Liver (tissue), 9 donors: ENCODE data around the gene DACH1. TPM values are rescaled to one million over a fixed set of nuclear protein-coding genes. Genes with fewer than 3 reads are reported as not detected.

ENCODE experiments used
- DNase-seq: peaks from one replicate; pipeline ENCODE4 v3.0.0-alpha.2; 2017; ENCODE audit warnings: low spot score
- H3K27ac ChIP-seq, 2 donors: one replicate each; pipeline ENCODE4 v1.7.0; 2013; ENCODE audit warnings: inconsistent platforms in 2 of 2, low read length in 2 of 2, control low read depth in 1 of 2, low read depth in 1 of 2, mild to moderate bottlenecking in 1 of 2
- H3K27me3 ChIP-seq, 4 donors: one replicate each; pipeline versions ENCODE4 v1.6.1 to v1.7.0; 2013; ENCODE audit warnings: low read length in 3 of 4, inconsistent platforms in 1 of 4, mild to moderate bottlenecking in 1 of 4, moderate library complexity in 1 of 4; ENCODE audit not compliant: control insufficient read depth in 4 of 4, insufficient read depth in 4 of 4
- H3K36me3 ChIP-seq, 4 donors: one replicate each; pipeline versions ENCODE4 v1.6.1 to v1.7.0; 2013; ENCODE audit warnings: low read length in 3 of 4, mild to moderate bottlenecking in 3 of 4, low read depth in 1 of 4, moderate library complexity in 1 of 4; ENCODE audit not compliant: control insufficient read depth in 4 of 4, insufficient read depth in 3 of 4
- H3K4me1 ChIP-seq, 4 donors: one replicate each; pipeline versions ENCODE4 v1.6.1 to v1.7.0; 2013; ENCODE audit warnings: low read length in 3 of 4, mild to moderate bottlenecking in 3 of 4, moderate library complexity in 1 of 4; ENCODE audit not compliant: control insufficient read depth in 4 of 4, insufficient read depth in 4 of 4
- H3K4me3 ChIP-seq, 3 donors: one replicate each; pipeline versions ENCODE4 v1.6.1 to v1.7.0; 2013; ENCODE audit warnings: low read length in 3 of 3, control low read depth in 1 of 3, low read depth in 1 of 3, mild to moderate bottlenecking in 1 of 3
- H3K9ac ChIP-seq, 2 donors: one replicate each; pipeline ENCODE4 v1.7.0; 2013; ENCODE audit warnings: low read length in 2 of 2, mild to moderate bottlenecking in 2 of 2, moderate library complexity in 2 of 2, control low read depth in 1 of 2, low read depth in 1 of 2
- H3K9me3 ChIP-seq, 4 donors: one replicate each; pipeline versions ENCODE4 v1.6.1 to v1.7.0; 2013; ENCODE audit warnings: low read length in 3 of 4; ENCODE audit not compliant: control insufficient read depth in 4 of 4
- EGR1 ChIP-seq, 2 donors: IDR thresholded peaks; 2 replicates each; pipeline ENCODE4 v1.6.1; 2016 to 2018; ENCODE audit warnings: antibody characterized with exemption in 2 of 2, low read depth in 2 of 2
- FOXA1 ChIP-seq: IDR thresholded peaks from 2 replicates; pipeline ENCODE4 v1.6.1; 2016; ENCODE audit warnings: antibody characterized with exemption
- FOXA2 ChIP-seq: IDR thresholded peaks from 2 replicates; pipeline ENCODE4 v1.6.1; 2016; ENCODE audit warnings: antibody characterized with exemption
- GABPA ChIP-seq, 2 donors: IDR thresholded peaks in 1 of 2; conservative IDR thresholded peaks in 1 of 2; 2 replicates each; pipeline ENCODE4 v1.6.1; 2016; ENCODE audit warnings: antibody characterized with exemption in 2 of 2, mild to moderate bottlenecking in 1 of 2, moderate library complexity in 1 of 2
- JUND ChIP-seq, 2 donors: IDR thresholded peaks; 2 replicates each; pipeline ENCODE4 v1.6.1; 2016; ENCODE audit warnings: antibody characterized with exemption in 2 of 2
- NR2F2 ChIP-seq: IDR thresholded peaks from 2 replicates; pipeline ENCODE4 v1.6.1; 2016; ENCODE audit warnings: antibody characterized with exemption
- RAD21 ChIP-seq, 2 donors: IDR thresholded peaks; 2 replicates each; pipeline ENCODE4 v1.6.1; 2016; ENCODE audit warnings: antibody characterized with exemption in 2 of 2, mild to moderate bottlenecking in 2 of 2
- RXRA ChIP-seq, 2 donors: IDR thresholded peaks; 2 replicates each; pipeline ENCODE4 v1.6.1; 2017 to 2018; ENCODE audit warnings: antibody characterized with exemption in 2 of 2, mild to moderate bottlenecking in 1 of 2
- SP1 ChIP-seq: IDR thresholded peaks from 2 replicates; pipeline ENCODE4 v1.6.1; 2018; ENCODE audit warnings: antibody characterized with exemption, mild to moderate bottlenecking
- TAF1 ChIP-seq: conservative IDR thresholded peaks from 2 replicates; pipeline ENCODE4 v1.6.1; 2016; ENCODE audit warnings: antibody characterized with exemption, mild to moderate bottlenecking
- YY1 ChIP-seq: IDR thresholded peaks from 2 replicates; pipeline ENCODE4 v1.6.1; 2016; ENCODE audit warnings: antibody characterized with exemption, mild to moderate bottlenecking
- WGBS: extraction: QIAGEN DNeasy Blood & Tissue Kit; methylation state at CpG from one replicate; pipeline ENCODE4 v1.1.7; 2013; 5-methylcytosine and 5-hydroxymethylcytosine counted together
- polyA plus RNA-seq, 2 donors: library from polyadenylated mRNA; stranded (reverse) in 1 of 2; unstranded in 1 of 2; fragments of 200-250 nt in 1 of 2; fragments of >200 nt in 1 of 2; fragmentation: Nextera tagmentation in 1 of 2; extraction: Ambion mirVana in 1 of 2; gene quantifications; one replicate each; pipeline versions ENCODE4 v1.2.1 to v1.2.3, GENCODE V29; 2013 to 2015
- total RNA-seq, 2 donors: library from RNA; depleted of rRNA; stranded (reverse); fragments of >200 nt; gene quantifications; one replicate each; pipeline ENCODE4 v1.2.3, GENCODE V29; 2014
- TF ChIP-seq, protein P1 (sequence below): IDR thresholded peaks from 2 replicates; pipeline ENCODE4 v1.6.1; 2016; ENCODE audit warnings: antibody characterized with exemption
- TF ChIP-seq, protein P2 (sequence below): IDR thresholded peaks from 2 replicates; pipeline ENCODE4 v1.6.1; 2016; ENCODE audit warnings: antibody characterized with exemption
- TF ChIP-seq, protein P3 (sequence below): IDR thresholded peaks from 2 replicates; pipeline ENCODE4 v1.6.1; 2016; ENCODE audit warnings: antibody characterized with exemption
- TF ChIP-seq, protein P4 (sequence below): fragments of 150-350 bp; IDR thresholded peaks from 2 replicates; pipeline ENCODE4 v1.5.1; 2017; ENCODE audit warnings: improper control_type of control experiment, low read depth, low read length; ENCODE audit not compliant: missing input control
- donor health status: healthy.
- donor health status: healthy.
- donor health status: healthy.
- donor health status: healthy.
- donor health status: healthy.

DACH1 gene
- total and polyA plus RNA-seq, 4 donors: 0.28 to 1.9 (median 0.77) TPM

DNA sequence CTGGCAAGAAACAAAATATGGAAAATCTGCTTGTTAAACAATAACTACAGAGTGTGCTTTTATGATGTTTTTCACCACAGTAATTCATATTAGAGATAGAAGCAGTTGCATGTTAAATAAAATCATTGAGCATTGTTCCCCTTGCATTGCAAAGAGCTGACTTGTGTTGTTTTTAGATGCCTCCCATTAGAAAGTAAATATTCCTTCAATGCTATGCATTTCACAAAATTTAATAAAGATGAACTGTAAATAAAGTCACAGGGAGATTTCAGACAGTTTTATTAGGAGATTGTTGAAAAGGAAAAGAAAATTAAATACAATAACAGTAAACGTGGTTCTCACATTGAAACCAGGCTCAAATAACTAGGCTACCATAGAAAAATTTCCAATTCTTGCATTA, 429.3 kb downstream of the DACH1 start (continued):
- TF ChIP-seq, protein P1, sequence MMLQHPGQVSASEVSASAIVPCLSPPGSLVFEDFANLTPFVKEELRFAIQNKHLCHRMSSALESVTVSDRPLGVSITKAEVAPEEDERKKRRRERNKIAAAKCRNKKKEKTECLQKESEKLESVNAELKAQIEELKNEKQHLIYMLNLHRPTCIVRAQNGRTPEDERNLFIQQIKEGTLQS: no peak

DNA sequence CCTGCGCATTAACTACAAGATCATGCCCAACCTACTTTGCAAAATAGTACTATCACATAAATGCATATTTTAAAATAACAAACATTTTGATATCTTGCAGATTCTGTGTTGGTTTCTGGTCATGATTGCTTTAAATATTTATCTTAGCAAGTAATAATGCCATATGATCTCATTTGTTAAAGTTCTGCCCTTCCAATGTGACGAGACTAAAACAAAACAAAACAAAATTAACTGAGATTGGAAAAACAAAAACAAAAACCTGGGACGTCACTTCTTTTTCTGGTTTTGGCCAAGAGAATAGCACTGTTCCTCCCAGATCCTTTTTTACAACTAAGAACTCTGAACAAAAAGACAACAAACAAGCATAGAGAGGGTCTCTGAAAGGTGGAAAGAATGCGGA, 436.3 kb downstream of the DACH1 start:
- Histone ChIP-seq H3K9me3 (peaks cover 0 to 2% (median 0%) of the 10 kb centered on the region in 4 donors), H3K27me3 (no peaks in the 10 kb centered on the region), H3K36me3 (no peaks in the 10 kb centered on the region), H3K4me1 (no peaks in the 10 kb centered on the region), H3K9ac (no peak overlapping the region), H3K4me3 (no peak overlapping the region), H3K27ac (no peak overlapping the region)
- WGBS: 65% methylated on average over 4 of the region's 4 CpGs
- DNase-seq: no peak
- TF ChIP-seq EGR1 (IDR thresholded peaks at IDR 0.05; ENCODE audit: low read depth in 2 of 2) (no peak), RXRA (IDR thresholded peaks at IDR 0.05) (no peak), FOXA1 (no peak), SP1 (no peak), FOXA2 (no peak), JUND (IDR thresholded peaks at IDR 0.05) (no peak), GABPA (IDR thresholded peaks at IDR 0.05 in 1 of 2, conservative IDR thresholded peaks at IDR 0.05 in 1 of 2) (no peak), YY1 (no peak), RAD21 (IDR thresholded peaks at IDR 0.05) (no peak)
- TF ChIP-seq, protein P2, sequence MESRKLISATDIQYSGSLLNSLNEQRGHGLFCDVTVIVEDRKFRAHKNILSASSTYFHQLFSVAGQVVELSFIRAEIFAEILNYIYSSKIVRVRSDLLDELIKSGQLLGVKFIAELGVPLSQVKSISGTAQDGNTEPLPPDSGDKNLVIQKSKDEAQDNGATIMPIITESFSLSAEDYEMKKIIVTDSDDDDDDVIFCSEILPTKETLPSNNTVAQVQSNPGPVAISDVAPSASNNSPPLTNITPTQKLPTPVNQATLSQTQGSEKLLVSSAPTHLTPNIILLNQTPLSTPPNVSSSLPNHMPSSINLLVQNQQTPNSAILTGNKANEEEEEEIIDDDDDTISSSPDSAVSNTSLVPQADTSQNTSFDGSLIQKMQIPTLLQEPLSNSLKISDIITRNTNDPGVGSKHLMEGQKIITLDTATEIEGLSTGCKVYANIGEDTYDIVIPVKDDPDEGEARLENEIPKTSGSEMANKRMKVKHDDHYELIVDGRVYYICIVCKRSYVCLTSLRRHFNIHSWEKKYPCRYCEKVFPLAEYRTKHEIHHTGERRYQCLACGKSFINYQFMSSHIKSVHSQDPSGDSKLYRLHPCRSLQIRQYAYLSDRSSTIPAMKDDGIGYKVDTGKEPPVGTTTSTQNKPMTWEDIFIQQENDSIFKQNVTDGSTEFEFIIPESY: no peak
- TF ChIP-seq, protein P3, sequence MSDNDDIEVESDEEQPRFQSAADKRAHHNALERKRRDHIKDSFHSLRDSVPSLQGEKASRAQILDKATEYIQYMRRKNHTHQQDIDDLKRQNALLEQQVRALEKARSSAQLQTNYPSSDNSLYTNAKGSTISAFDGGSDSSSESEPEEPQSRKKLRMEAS: no peak
- TF ChIP-seq, protein P4, sequence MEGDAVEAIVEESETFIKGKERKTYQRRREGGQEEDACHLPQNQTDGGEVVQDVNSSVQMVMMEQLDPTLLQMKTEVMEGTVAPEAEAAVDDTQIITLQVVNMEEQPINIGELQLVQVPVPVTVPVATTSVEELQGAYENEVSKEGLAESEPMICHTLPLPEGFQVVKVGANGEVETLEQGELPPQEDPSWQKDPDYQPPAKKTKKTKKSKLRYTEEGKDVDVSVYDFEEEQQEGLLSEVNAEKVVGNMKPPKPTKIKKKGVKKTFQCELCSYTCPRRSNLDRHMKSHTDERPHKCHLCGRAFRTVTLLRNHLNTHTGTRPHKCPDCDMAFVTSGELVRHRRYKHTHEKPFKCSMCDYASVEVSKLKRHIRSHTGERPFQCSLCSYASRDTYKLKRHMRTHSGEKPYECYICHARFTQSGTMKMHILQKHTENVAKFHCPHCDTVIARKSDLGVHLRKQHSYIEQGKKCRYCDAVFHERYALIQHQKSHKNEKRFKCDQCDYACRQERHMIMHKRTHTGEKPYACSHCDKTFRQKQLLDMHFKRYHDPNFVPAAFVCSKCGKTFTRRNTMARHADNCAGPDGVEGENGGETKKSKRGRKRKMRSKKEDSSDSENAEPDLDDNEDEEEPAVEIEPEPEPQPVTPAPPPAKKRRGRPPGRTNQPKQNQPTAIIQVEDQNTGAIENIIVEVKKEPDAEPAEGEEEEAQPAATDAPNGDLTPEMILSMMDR: no peak

DNA sequence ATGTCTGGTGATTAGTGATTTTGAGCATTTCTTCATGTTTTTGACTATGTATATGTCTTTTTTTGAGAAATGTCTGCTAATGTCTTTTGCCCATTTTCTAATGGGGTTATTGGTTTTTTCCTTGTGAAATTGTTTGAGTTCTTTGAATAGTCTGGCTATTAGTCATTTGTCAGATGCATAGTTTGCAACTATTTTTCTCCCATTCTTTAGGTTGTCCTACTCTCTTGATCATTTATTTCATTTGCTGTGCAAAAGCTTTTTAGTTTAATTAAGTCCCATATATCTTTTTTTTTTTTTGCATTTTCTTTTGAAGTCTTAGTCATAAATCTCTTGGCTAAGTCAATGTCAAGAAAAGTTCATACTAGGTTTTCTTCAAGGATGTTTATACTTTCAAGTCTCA, 449.8 kb downstream of the DACH1 start:
- TF ChIP-seq RXRA (IDR thresholded peaks at IDR 0.05): no peak
- TF ChIP-seq FOXA1: no peak
- TF ChIP-seq, protein P2: no peak
- TF ChIP-seq SP1: no peak
- TF ChIP-seq, protein P1: no peak
- no peak for TF ChIP-seq NR2F2
- no peak for TF ChIP-seq RAD21 (IDR thresholded peaks at IDR 0.05)
- TF ChIP-seq, protein P4: no peak
- no peak for TF ChIP-seq TAF1

More for the DNA sequence above, 449.8 kb downstream of the DACH1 start:
- Histone ChIP-seq H3K4me3 (no peak overlapping the region), H3K4me1 (no peaks in the 10 kb centered on the region), H3K27ac (no peak overlapping the region), H3K9me3 (peaks cover 0 to 4% (median 0%) of the 10 kb centered on the region in 4 donors), H3K9ac (no peak overlapping the region), H3K36me3 (no peaks in the 10 kb centered on the region), H3K27me3 (no peaks in the 10 kb centered on the region)
- no peak for DNase-seq
